Astrocyte of the spinal cord (primary cell): ENCODE measurements around the gene KCNE1.

Source experiments
- DNase-seq: peaks from one replicate; pipeline ENCODE4 v3.0.0; 2011; ENCODE audit warnings: low read depth, low spot score
- H3K4me3 ChIP-seq: 2 replicates; pipeline ENCODE4 v1.5.1; 2011; ENCODE audit warnings: low read depth, mild to moderate bottlenecking, low read length, moderate library complexity
- CTCF ChIP-seq: IDR thresholded peaks from 2 replicates; pipeline ENCODE4 v1.5.1; 2012; ENCODE audit warnings: low read depth, mild to moderate bottlenecking, low read length, inconsistent platforms
- in situ Hi-C: cut with HindIII; loops from 2 replicates; pipeline ENCODE4 v1.10.0; 2017; ENCODE audit warnings: low sequenced_read_pairs

The KCNE1 gene

DNA sequence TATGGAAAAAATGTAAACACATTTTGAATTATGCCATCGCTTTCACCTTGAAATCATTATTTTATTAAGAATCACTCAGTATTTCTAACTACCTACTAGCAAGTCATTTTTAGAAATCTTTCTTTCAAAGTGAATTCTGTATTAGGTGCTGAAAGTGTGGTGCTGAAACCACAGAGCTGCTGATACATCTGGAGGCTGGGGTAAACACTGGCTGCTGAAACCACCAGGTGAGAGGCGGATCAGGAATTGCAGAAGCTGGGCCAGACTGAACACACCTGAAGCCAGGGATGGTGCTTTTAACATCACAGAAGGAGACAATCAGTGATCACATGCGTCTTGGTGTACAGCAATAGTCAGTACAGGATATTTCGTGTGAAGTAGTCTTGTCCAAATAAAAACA, 42.2 kb upstream of the KCNE1 start:
- in situ Hi-C loops, result no loop called here
- no peak overlapping the region for H3K4me3 ChIP-seq
- no peak for TF ChIP-seq CTCF
- no peak for DNase-seq

GRCh38 chr21:34553151-34553952, 41.3 kb upstream of the KCNE1 start:
- no peak for TF ChIP-seq CTCF
- in situ Hi-C loops, result no loop called here
- peak overlapping the region; percentile 14 for H3K4me3 ChIP-seq
- DNase-seq, result peak; percentile 84

DNA sequence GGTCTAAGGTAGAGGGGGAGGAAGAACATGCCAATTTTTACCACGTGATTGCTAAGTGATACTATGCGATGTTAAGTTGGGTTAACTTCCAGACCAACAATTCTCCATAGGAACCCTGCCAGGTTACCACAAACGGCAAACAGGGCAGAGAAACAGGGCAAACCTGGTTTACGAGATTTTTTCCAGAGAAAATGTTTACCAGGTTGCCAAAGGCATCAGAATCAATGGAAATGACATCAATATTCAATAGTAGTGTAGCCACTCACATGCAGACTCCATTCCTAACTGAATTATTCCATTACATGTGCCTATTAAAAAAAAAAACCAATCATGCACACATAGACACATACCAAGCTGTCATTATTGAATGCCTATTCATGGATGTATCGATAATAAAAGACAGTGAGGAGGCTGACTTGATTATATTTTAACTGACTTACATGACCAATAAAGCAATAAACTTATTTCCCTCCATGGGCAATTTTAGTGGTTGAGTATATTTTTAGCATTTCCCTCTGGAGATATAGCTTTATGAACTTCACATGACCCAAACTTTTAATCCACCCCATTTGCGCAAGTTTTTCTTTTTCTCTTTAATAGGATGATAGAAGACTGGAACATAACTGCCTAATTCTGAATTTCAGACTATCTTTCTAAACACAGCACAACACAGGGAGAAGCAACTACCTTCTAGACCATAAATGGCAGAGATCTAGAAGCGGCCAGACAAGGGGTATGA, 40.5 kb upstream of the KCNE1 start:
- in situ Hi-C loops, result no loop called here
- TF ChIP-seq CTCF, result no peak
- peak; percentile 37 for DNase-seq
- peak overlapping the region; percentile 14 for H3K4me3 ChIP-seq

GRCh38 chr21:34550182-34550799, 38.3 kb upstream of the KCNE1 start:
- no peak for DNase-seq
- no peak overlapping the region for H3K4me3 ChIP-seq
- in situ Hi-C loops, result no loop called here
- TF ChIP-seq CTCF, result no peak

DNA sequence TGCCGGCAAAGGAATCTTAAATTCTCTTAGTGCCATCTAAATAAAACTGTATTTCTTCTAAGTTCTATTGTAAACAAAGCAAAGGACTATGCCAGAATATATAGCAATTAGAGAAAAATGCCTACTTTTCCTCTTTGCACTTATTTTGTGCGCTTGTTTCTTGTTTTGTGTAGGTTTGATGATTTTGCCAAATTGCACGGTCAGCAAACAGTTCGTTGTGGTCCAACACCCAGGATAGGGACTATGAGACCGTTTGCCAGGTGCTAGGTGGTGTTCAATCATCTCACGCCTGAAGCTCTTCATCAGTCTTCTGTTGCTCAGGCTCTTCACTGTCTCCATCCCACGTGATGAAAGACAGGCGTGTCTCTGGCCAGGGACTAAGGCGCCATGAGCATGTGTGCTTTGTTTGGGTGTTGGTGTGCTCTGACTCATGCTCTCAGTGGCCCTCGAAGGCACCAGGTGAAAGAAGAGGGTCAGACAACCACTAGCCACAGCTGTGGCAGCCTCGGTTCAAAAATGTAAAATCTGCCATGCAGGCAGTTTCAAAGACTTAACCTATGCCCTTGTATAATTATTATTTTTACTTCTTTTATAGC, 36.9 kb upstream of the KCNE1 start:
- in situ Hi-C loops, result no loop called here
- no peak for DNase-seq
- no peak for TF ChIP-seq CTCF
- no peak overlapping the region for H3K4me3 ChIP-seq

DNA sequence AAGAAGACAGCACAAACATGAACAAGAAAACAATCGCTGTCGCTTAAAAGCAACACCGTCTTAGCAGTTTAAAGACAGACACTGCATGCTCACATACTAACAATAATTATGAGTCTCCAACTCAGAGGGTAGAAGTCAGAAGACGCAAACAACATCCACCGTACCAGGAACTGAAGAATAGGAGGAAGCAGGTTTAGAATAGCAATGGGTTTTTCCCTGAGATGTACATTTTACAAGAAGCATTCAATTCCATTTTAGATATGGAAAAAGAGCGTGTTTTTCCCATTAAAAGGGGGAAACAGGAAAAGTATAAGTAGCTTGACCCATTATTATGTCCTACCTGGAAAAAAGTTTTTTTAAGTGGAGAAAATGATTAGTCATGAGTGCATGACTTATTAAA, 34.5 kb upstream of the KCNE1 start:
- TF ChIP-seq CTCF, result no peak
- no peak for DNase-seq
- in situ Hi-C loops, result no loop called here
- H3K4me3 ChIP-seq, result no peak overlapping the region
